Measurements from ENCODE around the gene SPACA1.

The SPACA1 gene

GRCh38 chr6:88024696-88025095, 22.9 kb upstream of the SPACA1 start:
- no peak for TF ChIP-seq CTCF (IDR thresholded peaks at IDR 0.05; ENCODE audit: poor library complexity, severe bottlenecking)
- H3K4me1 ChIP-seq (ENCODE audit: insufficient read depth, poor library complexity, severe bottlenecking), result no peaks in the 10 kb centered on the region
- H3K36me3 ChIP-seq (ENCODE audit: low read depth), result no peaks in the 10 kb centered on the region
- H3K9me3 ChIP-seq (ENCODE audit: severe bottlenecking), result no peaks in the 10 kb centered on the region
- H3K27ac ChIP-seq (ENCODE audit: poor library complexity, severe bottlenecking), result no peak overlapping the region
- H3K27me3 ChIP-seq (ENCODE audit: insufficient read depth, poor library complexity, severe bottlenecking), result no peaks in the 10 kb centered on the region
- no peak for DNase-seq (ENCODE audit: low spot score)
- H3K4me3 ChIP-seq (ENCODE audit: severe bottlenecking), result no peak overlapping the region
- ATAC-seq (ENCODE audit: low read depth), result no peak

GRCh38 chr6:88031550-88031949, 16.1 kb upstream of the SPACA1 start:
- DNase-seq (ENCODE audit: low spot score), result no peak
- TF ChIP-seq CTCF (IDR thresholded peaks at IDR 0.05; ENCODE audit: poor library complexity, severe bottlenecking), result no peak

GRCh38 chr6:88044530-88044929, 3.1 kb upstream of the SPACA1 start:
- Histone ChIP-seq H3K9me3 (ENCODE audit: severe bottlenecking) (no peaks in the 10 kb centered on the region), H3K36me3 (ENCODE audit: low read depth) (no peaks in the 10 kb centered on the region), H3K4me3 (ENCODE audit: severe bottlenecking) (no peak overlapping the region), H3K27ac (ENCODE audit: poor library complexity, severe bottlenecking) (no peak overlapping the region), H3K27me3 (ENCODE audit: insufficient read depth, poor library complexity, severe bottlenecking) (peaks cover 24% of the 10 kb centered on the region), H3K4me1 (ENCODE audit: insufficient read depth, poor library complexity, severe bottlenecking) (no peaks in the 10 kb centered on the region)
- ATAC-seq (ENCODE audit: low read depth), result no peak
- no peak for DNase-seq (ENCODE audit: low spot score)
- no peak for TF ChIP-seq CTCF (IDR thresholded peaks at IDR 0.05; ENCODE audit: poor library complexity, severe bottlenecking)

More at GRCh38 chr6:88031550-88031949, 16.1 kb upstream of the SPACA1 start:
- H3K27ac ChIP-seq (ENCODE audit: poor library complexity, severe bottlenecking), result no peak overlapping the region
- H3K36me3 ChIP-seq (ENCODE audit: low read depth), result no peaks in the 10 kb centered on the region
- no peaks in the 10 kb centered on the region for H3K27me3 ChIP-seq (ENCODE audit: insufficient read depth, poor library complexity, severe bottlenecking)
- H3K4me3 ChIP-seq (ENCODE audit: severe bottlenecking), result no peak overlapping the region
- no peaks in the 10 kb centered on the region for H3K4me1 ChIP-seq (ENCODE audit: insufficient read depth, poor library complexity, severe bottlenecking)
- no peak for ATAC-seq (ENCODE audit: low read depth)
- peaks cover 9% of the 10 kb centered on the region for H3K9me3 ChIP-seq (ENCODE audit: severe bottlenecking)

- Histone ChIP-seq H3K36me3 (ENCODE audit: low read depth) (no peaks in the 10 kb centered on the region), H3K9me3 (ENCODE audit: severe bottlenecking) (no peaks in the 10 kb centered on the region), H3K4me1 (ENCODE audit: insufficient read depth, poor library complexity, severe bottlenecking) (no peaks in the 10 kb centered on the region), H3K27me3 (ENCODE audit: insufficient read depth, poor library complexity, severe bottlenecking) (peaks cover 24% of the 10 kb centered on the region), H3K27ac (ENCODE audit: poor library complexity, severe bottlenecking) (no peak overlapping the region), H3K4me3 (ENCODE audit: severe bottlenecking) (no peak overlapping the region)
- TF ChIP-seq CTCF (IDR thresholded peaks at IDR 0.05; ENCODE audit: poor library complexity, severe bottlenecking), result no peak
- no peak for ATAC-seq (ENCODE audit: low read depth)
- no peak for DNase-seq (ENCODE audit: low spot score)
These were observed 2.0 kb upstream of the SPACA1 start for GRCh38 chr6:88045521-88046136.

GRCh38 chr6:88048578-88048977, 937 bp downstream of the SPACA1 start:
- no peak for DNase-seq (ENCODE audit: low spot score)
- Histone ChIP-seq H3K4me3 (ENCODE audit: severe bottlenecking) (no peak overlapping the region), H3K27me3 (ENCODE audit: insufficient read depth, poor library complexity, severe bottlenecking) (peaks cover 28% of the 10 kb centered on the region), H3K4me1 (ENCODE audit: insufficient read depth, poor library complexity, severe bottlenecking) (no peaks in the 10 kb centered on the region), H3K36me3 (ENCODE audit: low read depth) (no peaks in the 10 kb centered on the region), H3K27ac (ENCODE audit: poor library complexity, severe bottlenecking) (no peak overlapping the region), H3K9me3 (ENCODE audit: severe bottlenecking) (no peaks in the 10 kb centered on the region)
- no peak for TF ChIP-seq CTCF (IDR thresholded peaks at IDR 0.05; ENCODE audit: poor library complexity, severe bottlenecking)
- no peak for ATAC-seq (ENCODE audit: low read depth)

Measured in RWPE2 (cell line).